Measurements from ENCODE around the gene SIK2.
A peak's percentile ranks its signal among the peaks of the same experiment; 100 is the strongest.

The SIK2 gene

GRCh38 chr11:111737444-111738210 is 135.4 kb downstream of the SIK2 start:
- DNase-seq = no peak
- peak overlapping the region in 1 of 2 experiments; percentile 27 for H2BK12ac ChIP-seq (ENCODE audit: low read length in 2 of 2)
- H3K14ac ChIP-seq (ENCODE audit: low read length in 2 of 2) = peak overlapping the region in 1 of 2 experiments; percentile 38
- H2AFZ ChIP-seq (ENCODE audit: low read depth, low read length) = no peak overlapping the region
- no peak overlapping the region for H2BK15ac ChIP-seq (ENCODE audit: low read depth, poor library complexity, severe bottlenecking)
- WGBS = 95% methylated on average over 14 of the region's 14 CpGs
- no peaks in the 10 kb centered on the region for H3K9me3 ChIP-seq (ENCODE audit: control insufficient read depth, low read length)
- H3K79me1 ChIP-seq (replicated peaks; ENCODE audit: low read length, poor library complexity, severe bottlenecking) = peaks cover 6% of the 10 kb centered on the region
- H2BK120ac ChIP-seq (ENCODE audit: low read depth, low read length) = no peak overlapping the region
- H3K4me2 ChIP-seq (ENCODE audit: low read length, poor library complexity, severe bottlenecking) = no peak overlapping the region
- H3K27ac ChIP-seq (ENCODE audit: low read length, poor library complexity, severe bottlenecking) = peak overlapping the region; percentile 8
- H3K23ac ChIP-seq (ENCODE audit: low read length in 2 of 2) = no peak overlapping the region
- H4K8ac ChIP-seq (ENCODE audit: low read length) = no peak overlapping the region
- peak overlapping the region in 1 of 2 experiments; percentile 38 for H3K4me3 ChIP-seq (ENCODE audit: insufficient read depth in 1 of 2, low read depth in 1 of 2, low read length in 2 of 2)
- no peak overlapping the region for H3K4ac ChIP-seq (ENCODE audit: low read depth in 1 of 2, low read length in 2 of 2)
- peaks cover 43% of the 10 kb centered on the region for H3K4me1 ChIP-seq (ENCODE audit: control insufficient read depth, insufficient read depth, low read depth, low read length)
- H3K18ac ChIP-seq (ENCODE audit: low read depth in 1 of 2, low read length in 2 of 2) = no peak overlapping the region
- no peak overlapping the region for H4K91ac ChIP-seq (ENCODE audit: low read length)
- H2AK5ac ChIP-seq (ENCODE audit: low read length, severe bottlenecking) = peak overlapping the region; percentile 93
- no peak overlapping the region for H2BK5ac ChIP-seq (ENCODE audit: low read depth, low read length, poor library complexity, severe bottlenecking)
- H3K9ac ChIP-seq (ENCODE audit: low read length) = peak overlapping the region; percentile 98
- no peaks in the 10 kb centered on the region for H3K27me3 ChIP-seq (ENCODE audit: control insufficient read depth in 1 of 2, insufficient read depth in 1 of 2, low read length in 2 of 2)
- H3K36me3 ChIP-seq (ENCODE audit: control insufficient read depth in 1 of 2, insufficient read depth in 2 of 2, low read depth in 1 of 2, low read length in 2 of 2) = peaks cover 11 to 43% of the 10 kb centered on the region in 2 experiments

DNA sequence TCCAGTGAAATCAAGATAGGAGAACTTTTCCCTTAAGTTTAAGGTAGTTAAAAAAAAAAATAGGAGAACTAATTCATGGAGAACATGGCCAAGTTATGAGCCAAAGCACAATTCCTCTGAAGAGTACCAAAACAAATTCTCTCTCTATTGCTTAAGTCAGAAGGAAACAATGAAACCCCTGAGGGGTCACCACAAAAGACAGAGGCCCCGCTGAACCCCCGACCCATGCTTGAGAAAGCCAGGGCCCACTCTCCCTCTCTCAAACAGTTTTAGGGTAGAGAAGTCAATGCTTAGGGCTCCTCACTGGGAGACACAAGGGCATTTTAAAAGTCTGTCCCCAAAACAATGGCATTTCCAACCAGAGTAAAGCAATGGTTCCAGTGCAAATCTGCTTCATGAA is 137.1 kb downstream of the SIK2 start:
- no peak overlapping the region for H3K18ac ChIP-seq (ENCODE audit: low read depth in 1 of 2, low read length in 2 of 2)
- no peak overlapping the region for H2BK5ac ChIP-seq (ENCODE audit: low read depth, low read length, poor library complexity, severe bottlenecking)
- no peak overlapping the region for H3K4me2 ChIP-seq (ENCODE audit: low read length, poor library complexity, severe bottlenecking)
- no peak for DNase-seq
- H3K4me3 ChIP-seq (ENCODE audit: insufficient read depth in 1 of 2, low read depth in 1 of 2, low read length in 2 of 2) = no peak overlapping the region
- no peak overlapping the region for H3K23ac ChIP-seq (ENCODE audit: low read length in 2 of 2)
- H3K4ac ChIP-seq (ENCODE audit: low read depth in 1 of 2, low read length in 2 of 2) = no peak overlapping the region
- no peaks in the 10 kb centered on the region for H3K27me3 ChIP-seq (ENCODE audit: control insufficient read depth in 1 of 2, insufficient read depth in 1 of 2, low read length in 2 of 2)
- WGBS = 100% methylated on average over 2 of the region's 2 CpGs
- H3K27ac ChIP-seq (ENCODE audit: low read length, poor library complexity, severe bottlenecking) = no peak overlapping the region
- no peak overlapping the region for H3K9ac ChIP-seq (ENCODE audit: low read length)
- peaks cover 15 to 59% of the 10 kb centered on the region in 2 experiments for H3K36me3 ChIP-seq (ENCODE audit: control insufficient read depth in 1 of 2, insufficient read depth in 2 of 2, low read depth in 1 of 2, low read length in 2 of 2)
- H4K8ac ChIP-seq (ENCODE audit: low read length) = no peak overlapping the region
- no peak overlapping the region for H3K14ac ChIP-seq (ENCODE audit: low read length in 2 of 2)
- no peak overlapping the region for H2AFZ ChIP-seq (ENCODE audit: low read depth, low read length)
- peaks cover 13% of the 10 kb centered on the region for H3K79me1 ChIP-seq (replicated peaks; ENCODE audit: low read length, poor library complexity, severe bottlenecking)
- no peak overlapping the region for H2BK15ac ChIP-seq (ENCODE audit: low read depth, poor library complexity, severe bottlenecking)
- peaks cover 28% of the 10 kb centered on the region for H3K4me1 ChIP-seq (ENCODE audit: control insufficient read depth, insufficient read depth, low read depth, low read length)
- H2BK120ac ChIP-seq (ENCODE audit: low read depth, low read length) = no peak overlapping the region
- H2BK12ac ChIP-seq (ENCODE audit: low read length in 2 of 2) = no peak overlapping the region
- no peak overlapping the region for H4K91ac ChIP-seq (ENCODE audit: low read length)
- H3K9me3 ChIP-seq (ENCODE audit: control insufficient read depth, low read length) = no peaks in the 10 kb centered on the region
- H2AK5ac ChIP-seq (ENCODE audit: low read length, severe bottlenecking) = no peak overlapping the region

DNA sequence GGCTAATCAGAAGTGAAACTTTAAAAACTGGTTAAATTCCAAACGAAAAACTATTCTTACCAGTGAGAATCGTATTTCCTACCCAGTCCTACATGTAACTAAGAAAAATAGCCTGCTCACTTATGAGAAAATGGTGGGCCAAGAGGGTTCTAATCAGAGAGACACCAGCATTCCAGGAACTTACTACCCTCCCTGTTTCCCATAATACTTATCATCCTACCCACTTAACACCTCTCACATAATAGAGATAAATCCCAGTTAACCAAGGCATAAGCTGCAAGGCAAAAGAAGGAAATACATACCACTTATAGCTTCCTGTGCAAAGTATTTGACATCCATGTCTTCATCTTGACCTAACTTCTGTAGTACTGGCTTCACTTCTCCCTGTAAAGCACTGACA is 139.5 kb downstream of the SIK2 start:
- 96% methylated on average over 2 of the region's 2 CpGs for WGBS
- H3K4ac ChIP-seq (ENCODE audit: low read depth in 1 of 2, low read length in 2 of 2) = no peak overlapping the region
- H3K4me2 ChIP-seq (ENCODE audit: low read length, poor library complexity, severe bottlenecking) = no peak overlapping the region
- H3K79me1 ChIP-seq (replicated peaks; ENCODE audit: low read length, poor library complexity, severe bottlenecking) = peaks cover 15% of the 10 kb centered on the region
- no peaks in the 10 kb centered on the region for H3K9me3 ChIP-seq (ENCODE audit: control insufficient read depth, low read length)
- H3K18ac ChIP-seq (ENCODE audit: low read depth in 1 of 2, low read length in 2 of 2) = no peak overlapping the region
- no peak overlapping the region for H2BK15ac ChIP-seq (ENCODE audit: low read depth, poor library complexity, severe bottlenecking)
- H2AFZ ChIP-seq (ENCODE audit: low read depth, low read length) = no peak overlapping the region
- H4K91ac ChIP-seq (ENCODE audit: low read length) = no peak overlapping the region
- H4K8ac ChIP-seq (ENCODE audit: low read length) = no peak overlapping the region
- H3K9ac ChIP-seq (ENCODE audit: low read length) = no peak overlapping the region
- no peak overlapping the region for H2BK5ac ChIP-seq (ENCODE audit: low read depth, low read length, poor library complexity, severe bottlenecking)
- H3K27me3 ChIP-seq (ENCODE audit: control insufficient read depth in 1 of 2, insufficient read depth in 1 of 2, low read length in 2 of 2) = no peaks in the 10 kb centered on the region
- H3K4me1 ChIP-seq (ENCODE audit: control insufficient read depth, insufficient read depth, low read depth, low read length) = peaks cover 9% of the 10 kb centered on the region
- H3K14ac ChIP-seq (ENCODE audit: low read length in 2 of 2) = no peak overlapping the region
- no peak overlapping the region for H3K27ac ChIP-seq (ENCODE audit: low read length, poor library complexity, severe bottlenecking)
- peaks cover 15 to 72% of the 10 kb centered on the region in 2 experiments for H3K36me3 ChIP-seq (ENCODE audit: control insufficient read depth in 1 of 2, insufficient read depth in 2 of 2, low read depth in 1 of 2, low read length in 2 of 2)
- H2BK12ac ChIP-seq (ENCODE audit: low read length in 2 of 2) = no peak overlapping the region
- H3K4me3 ChIP-seq (ENCODE audit: insufficient read depth in 1 of 2, low read depth in 1 of 2, low read length in 2 of 2) = no peak overlapping the region
- no peak overlapping the region for H2AK5ac ChIP-seq (ENCODE audit: low read length, severe bottlenecking)
- DNase-seq = no peak
- H2BK120ac ChIP-seq (ENCODE audit: low read depth, low read length) = no peak overlapping the region
- no peak overlapping the region for H3K23ac ChIP-seq (ENCODE audit: low read length in 2 of 2)

DNA sequence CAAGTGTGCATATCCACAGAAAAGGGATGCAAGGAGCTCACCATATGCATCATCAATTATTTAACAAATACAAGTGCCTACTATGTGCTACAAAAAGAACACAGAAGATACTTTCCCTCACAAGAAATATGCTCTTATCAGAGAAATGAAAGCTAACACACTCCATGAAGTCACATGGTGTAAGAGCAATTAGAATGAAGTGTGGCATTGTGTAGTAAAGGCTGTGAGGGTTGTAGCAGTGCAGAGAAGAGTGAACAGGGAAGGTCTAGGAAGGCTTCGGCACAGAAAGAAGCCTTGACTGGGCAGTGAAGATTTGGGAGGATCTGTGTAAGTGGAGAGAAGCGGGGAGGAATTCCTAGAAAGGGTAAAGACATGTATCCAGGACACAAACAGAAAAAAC is 141.5 kb downstream of the SIK2 start:
- Histone ChIP-seq H3K9ac (ENCODE audit: low read length) (no peak overlapping the region), H3K4me1 (ENCODE audit: control insufficient read depth, insufficient read depth, low read depth, low read length) (peaks cover 3% of the 10 kb centered on the region), H3K4me2 (ENCODE audit: low read length, poor library complexity, severe bottlenecking) (no peak overlapping the region), H2AFZ (ENCODE audit: low read depth, low read length) (no peak overlapping the region), H3K23ac (ENCODE audit: low read length in 2 of 2) (no peak overlapping the region), H3K27ac (ENCODE audit: low read length, poor library complexity, severe bottlenecking) (no peak overlapping the region), H2BK15ac (ENCODE audit: low read depth, poor library complexity, severe bottlenecking) (no peak overlapping the region), H3K14ac (ENCODE audit: low read length in 2 of 2) (no peak overlapping the region), H4K91ac (ENCODE audit: low read length) (no peak overlapping the region), H2BK120ac (ENCODE audit: low read depth, low read length) (no peak overlapping the region), H3K4ac (ENCODE audit: low read depth in 1 of 2, low read length in 2 of 2) (peak overlapping the region in 1 of 2 experiments; percentile 33), H2BK5ac (ENCODE audit: low read depth, low read length, poor library complexity, severe bottlenecking) (no peak overlapping the region), H4K8ac (ENCODE audit: low read length) (no peak overlapping the region), H3K9me3 (ENCODE audit: control insufficient read depth, low read length) (no peaks in the 10 kb centered on the region), H3K79me1 (replicated peaks; ENCODE audit: low read length, poor library complexity, severe bottlenecking) (peaks cover 22% of the 10 kb centered on the region), H3K4me3 (ENCODE audit: insufficient read depth in 1 of 2, low read depth in 1 of 2, low read length in 2 of 2) (no peak overlapping the region), H2BK12ac (ENCODE audit: low read length in 2 of 2) (no peak overlapping the region), H2AK5ac (ENCODE audit: low read length, severe bottlenecking) (no peak overlapping the region), H3K36me3 (ENCODE audit: control insufficient read depth in 1 of 2, insufficient read depth in 2 of 2, low read depth in 1 of 2, low read length in 2 of 2) (peaks cover 11 to 85% of the 10 kb centered on the region in 2 experiments), H3K27me3 (ENCODE audit: control insufficient read depth in 1 of 2, insufficient read depth in 1 of 2, low read length in 2 of 2) (no peaks in the 10 kb centered on the region), H3K18ac (ENCODE audit: low read depth in 1 of 2, low read length in 2 of 2) (peak overlapping the region in 1 of 2 experiments; percentile 21)
- WGBS = 97% methylated on average over 2 of the region's 2 CpGs
- DNase-seq = no peak
